Heart left ventricle (tissue), 16 donors: ENCODE measurements around the gene PTPRE. TPM values are rescaled to one million over a fixed set of nuclear protein-coding genes. Genes with fewer than 3 reads are reported as not detected.

Source experiments
- ATAC-seq, 4 donors: fragments of 200-7000 bp; cut with Tn5 transposase; one replicate each; pipeline ENCODE4 v1.9.1; 2020 to 2022; ENCODE audit warnings: moderate library complexity in 4 of 4, mild to moderate bottlenecking in 3 of 4, moderate number of reproducible peaks in 1 of 4
- DNase-seq, 5 donors: peaks; one replicate each; pipeline ENCODE4 v3.0.0-alpha.2; 2020
- H3K27ac ChIP-seq, 12 donors: fragments of 200-600 bp; sonication (generic) in 4 of 12; one replicate each; pipeline versions ENCODE4 v1.5.0 to v1.8.0; 2016 to 2022; ENCODE audit warnings: mild to moderate bottlenecking in 2 of 12
- H3K27me3 ChIP-seq, 9 donors: fragments of 200-600 bp; sonication (generic) in 2 of 9; one replicate each; pipeline versions ENCODE4 v1.5.1 to v1.8.0; 2016 to 2022; ENCODE audit warnings: mild to moderate bottlenecking in 3 of 9
- H3K36me3 ChIP-seq, 9 donors: fragments of 200-600 bp; sonication (generic) in 2 of 9; one replicate each; pipeline versions ENCODE4 v1.5.0 to v1.8.0; 2018 to 2022; ENCODE audit warnings: mild to moderate bottlenecking in 2 of 9
- H3K4me1 ChIP-seq, 12 donors: fragments of 200-600 bp; sonication (generic) in 4 of 12; one replicate each; pipeline versions ENCODE4 v1.5.0 to v1.8.0; 2016 to 2022; ENCODE audit warnings: mild to moderate bottlenecking in 3 of 12
- H3K4me3 ChIP-seq, 12 donors: fragments of 200-600 bp; sonication (generic) in 4 of 12; one replicate each; pipeline versions ENCODE4 v1.5.0 to v1.8.0; 2017 to 2022; ENCODE audit warnings: mild to moderate bottlenecking in 9 of 12, moderate library complexity in 4 of 12
- H3K9me3 ChIP-seq, 12 donors: fragments of 200-600 bp; sonication (generic) in 4 of 12; one replicate each; pipeline versions ENCODE4 v1.5.0 to v1.8.0; 2016 to 2022; ENCODE audit warnings: mild to moderate bottlenecking in 1 of 12
- CTCF ChIP-seq, 12 donors: fragments of 200-600 bp; sonication (generic) in 4 of 12; IDR thresholded peaks; one replicate each; pipeline versions ENCODE4 v1.5.0 to v1.8.0; 2018 to 2022; ENCODE audit warnings: antibody characterized with exemption in 12 of 12, mild to moderate bottlenecking in 5 of 12
- POLR2A ChIP-seq, 2 donors: fragments of 450-650 bp; IDR thresholded peaks; one replicate each; pipeline ENCODE4 v1.6.1; 2017; ENCODE audit warnings: antibody characterized with exemption in 2 of 2, mild to moderate bottlenecking in 2 of 2, moderate library complexity in 2 of 2
- WGBS, 4 donors: extraction: QIAGEN DNeasy Blood & Tissue Kit in 2 of 4; methylation state at CpG; one replicate each; pipeline versions ENCODE4 v1.1.5 to v1.1.7; 2013 to 2018; 5-methylcytosine and 5-hydroxymethylcytosine counted together
- intact Hi-C, 10 donors: fragments of 100-400 bp; cut with DNase I; formaldehyde crosslinking; loops; one replicate each; pipeline versions ENCODE4 v1.11.1 to v1.14.2; 2022
- polyA plus RNA-seq, 2 donors: library from polyadenylated mRNA; stranded (reverse); fragments of 200-250 nt; gene quantifications; one replicate each; pipeline ENCODE4 v1.2.3, GENCODE V29; 2013
- total RNA-seq, 9 donors: library from RNA; depleted of rRNA in 2 of 9; stranded (reverse); fragments of >200 nt in 2 of 9; fragmentation: NEBNext Ultra II Directional in 3 of 9; extraction: Animal tissue kit (Norgen Biotek cat#: 25700) in 3 of 9; gene quantifications; one replicate each; pipeline versions ENCODE4 v1.1.0 to v1.2.4, GENCODE V29; 2016 to 2023
- donor health status: ischemic (EF 13 %, LVEDD 7.1; RV severe dilation, severe dysfunction).
- donor health status: healthy with polysubstance abuse.
- donor health status: DM: no; HTN: yes; CAD: no.
- donor health status: DM: no; HTN: no; CAD: no.
- donor health status: ischemic (EF 25% LVEDD 6.9; RV normal size, moderate dysfunction).
- donor health status: ischemic (EF 25% LVEDD 5.7; RV mildly dilated, moderate dysfunction).
- donor health status: healthy.
- donor health status: DM: yes; HTN: yes; CAD: no.
- donor health status: ischemic (EF 35%, LVEDD 5.7; RV mildly dilated, moderate dysfunction).
- donor health status: nonischemic (EF 11% LVEDD 7.7; RV severe dilation, severe dysfunction).
- donor health status: DM: yes; HTN: yes; CAD: no.
- donor health status: PGD.
- donor health status: ischemic (EF 29% LVEDD 5.4; RV normal size, mild dysfunction).
- donor health status: nonischemic (EF 23%, LVEDD 6.1; RV moderate dilation, normal function).

PTPRE gene
- total and polyA plus RNA-seq, 11 donors, result 6.9 to 55.0 (median 24.1) TPM

- WGBS, 4 donors, result 0 to 1% (median 0%) methylated on average over 35 to 95 of the region's 95 CpGs
- Histone ChIP-seq H3K36me3 (no peaks in the 10 kb centered on the region), H3K9me3 (no peaks in the 10 kb centered on the region), H3K4me1 (peaks cover 4 to 35% (median 16%) of the 10 kb centered on the region in 12 donors), H3K4me3 (peak within 1 kb of the TSS; percentile 19 to 85 (median 58)), H3K27me3 (peaks cover 6 to 46% (median 15%) of the 10 kb centered on the region in 9 donors), H3K27ac (no peak within 1 kb of the TSS)
- TF ChIP-seq CTCF (IDR thresholded peaks at IDR 0.05) (no peak), POLR2A (IDR thresholded peaks at IDR 0.05) (no peak)
- DNase-seq, result peak; percentile 81 to 90 (median 86)
- intact Hi-C loops, result no loop called here
- peak; percentile 86 to 98 (median 96) for ATAC-seq
These were observed 219.3 kb downstream of the PTPRE start, which contains the start of gene MKI67 for GRCh38 chr10:128125944-128126764. TSS of gene MKI67 (minus strand) at chr10:128126423. CDS start at chr10:128125667, 756 bp downstream.

GRCh38 chr10:128128582-128128981 lies 221.7 kb downstream of the PTPRE start:
- no peaks in the 10 kb centered on the region for H3K9me3 ChIP-seq
- WGBS, 4 donors, result 71 to 94% (median 79%) methylated on average over 8 of the region's 8 CpGs
- DNase-seq, result no peak
- no peaks in the 10 kb centered on the region for H3K36me3 ChIP-seq
- peaks cover 4 to 30% (median 16%) of the 10 kb centered on the region in 12 donors for H3K4me1 ChIP-seq
- intact Hi-C loops, result no loop called here
- no peak overlapping the region for H3K4me3 ChIP-seq
- H3K27me3 ChIP-seq, result peaks cover 6 to 28% (median 15%) of the 10 kb centered on the region in 9 donors
- TF ChIP-seq POLR2A (IDR thresholded peaks at IDR 0.05) (no peak), CTCF (IDR thresholded peaks at IDR 0.05) (no peak)
- H3K27ac ChIP-seq, result no peak overlapping the region
- ATAC-seq, result no peak

DNA sequence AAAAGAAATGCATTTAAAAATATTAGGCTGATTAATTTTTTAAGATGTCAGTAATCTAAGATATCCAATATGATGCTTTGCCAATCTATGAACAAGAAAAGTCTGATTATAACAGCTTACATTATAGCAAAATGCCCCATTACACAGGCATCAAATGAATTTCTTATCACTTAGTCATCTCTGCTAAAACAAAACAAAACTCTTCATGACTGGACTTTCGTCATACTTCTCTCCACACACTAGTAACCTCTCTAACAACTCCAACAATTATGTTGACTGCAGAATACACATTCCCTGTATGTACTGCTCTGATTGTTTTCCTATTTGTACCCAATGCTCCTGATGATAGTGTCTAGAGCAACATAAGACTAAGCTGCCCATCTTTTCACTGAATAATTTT lies 223.1 kb downstream of the PTPRE start:
- WGBS, 4 donors, result 87 to 90% (median 88%) methylated on average over 1 of the region's 1 CpG
- H3K9me3 ChIP-seq, result no peaks in the 10 kb centered on the region
- H3K27ac ChIP-seq, result no peak overlapping the region
- ATAC-seq, result no peak
- H3K27me3 ChIP-seq, result peaks cover 0 to 13% (median 7%) of the 10 kb centered on the region in 9 donors
- DNase-seq, result no peak
- intact Hi-C loops, result no loop called here
- no peaks in the 10 kb centered on the region for H3K36me3 ChIP-seq
- no peak overlapping the region for H3K4me3 ChIP-seq
- peaks cover 4 to 17% (median 13%) of the 10 kb centered on the region in 12 donors for H3K4me1 ChIP-seq
- TF ChIP-seq CTCF (IDR thresholded peaks at IDR 0.05) (no peak), POLR2A (IDR thresholded peaks at IDR 0.05) (no peak)

Other genes starting within 250 kb of the PTPRE start
- gene FOXI2, start 169.9 kb upstream of the PTPRE start, total RNA-seq, result under 1 TPM in 7 of 9 donors, not detected in 2; 0.14 to 0.61 (median 0.28) TPM
- under 1 TPM in 1 of 2 donors, not detected in 1; 0.30 TPM for gene FOXI2, start 169.9 kb upstream of the PTPRE start, polyA plus RNA-seq
- under 1 TPM in 1 of 9 donors, not detected in 8; 0.35 TPM for gene CLRN3, start 14.2 kb upstream of the PTPRE start, total RNA-seq
- gene CLRN3, start 14.2 kb upstream of the PTPRE start, polyA plus RNA-seq, result not detected
- gene MKI67, start 219.3 kb downstream of the PTPRE start, total RNA-seq, result 10 to 100 TPM in 1 of 9 donors, 1 to 10 TPM in 3, under 1 TPM in 5; 0.09 to 27.9 (median 0.89) TPM
- under 1 TPM; 0.04 to 0.18 TPM for gene MKI67, start 219.3 kb downstream of the PTPRE start, polyA plus RNA-seq